Measurements from ENCODE around the gene MGAT4C. TPM values are rescaled to one million over a fixed set of nuclear protein-coding genes. Genes with fewer than 3 reads are reported as not detected.
A peak's percentile ranks its signal among the peaks of the same experiment; 100 is the strongest.

The MGAT4C gene
- total and polyA plus RNA-seq, 8 donors = 0.20 to 2.7 (median 0.86) TPM

- Histone ChIP-seq H3K9me3 (no peaks in the 10 kb centered on the region), H3K36me3 (no peaks in the 10 kb centered on the region), H3K27me3 (no peaks in the 10 kb centered on the region), H3K27ac (no peak overlapping the region), H3K4me1 (no peaks in the 10 kb centered on the region), H3K4me3 (no peak overlapping the region)
- ATAC-seq = no peak
- no peak for DNase-seq
- intact Hi-C loops (cut with DNase I) = no loop called here
- no peak for TF ChIP-seq CTCF (IDR thresholded peaks at IDR 0.05)
These were observed 29.9 kb upstream of the MGAT4C start for GRCh38 chr12:86286119-86286518.

GRCh38 chr12:86283620-86284019 lies 27.4 kb upstream of the MGAT4C start:
- H3K9me3 ChIP-seq = no peaks in the 10 kb centered on the region
- no peaks in the 10 kb centered on the region for H3K4me1 ChIP-seq
- H3K4me3 ChIP-seq = no peak overlapping the region
- H3K27ac ChIP-seq = no peak overlapping the region
- intact Hi-C loops (cut with DNase I) = no loop called here
- no peaks in the 10 kb centered on the region for H3K27me3 ChIP-seq
- TF ChIP-seq CTCF (IDR thresholded peaks at IDR 0.05) = no peak
- ATAC-seq (no peak), DNase-seq (no peak)
- no peaks in the 10 kb centered on the region for H3K36me3 ChIP-seq

GRCh38 chr12:86275356-86275755 lies 19.2 kb upstream of the MGAT4C start:
- Histone ChIP-seq H3K4me1 (no peaks in the 10 kb centered on the region), H3K27ac (no peak overlapping the region), H3K36me3 (no peaks in the 10 kb centered on the region), H3K9me3 (no peaks in the 10 kb centered on the region), H3K4me3 (no peak overlapping the region), H3K27me3 (no peaks in the 10 kb centered on the region)
- ATAC-seq (no peak), DNase-seq (no peak)
- intact Hi-C loops (cut with DNase I) = no loop called here
- TF ChIP-seq CTCF (IDR thresholded peaks at IDR 0.05) = no peak

GRCh38 chr12:86265329-86265695 lies 9.1 kb upstream of the MGAT4C start:
- intact Hi-C loops (cut with DNase I) = no loop called here
- peaks cover 0 to 7% of the 10 kb centered on the region in 2 donors for H3K27me3 ChIP-seq
- no peaks in the 10 kb centered on the region for H3K4me1 ChIP-seq
- TF ChIP-seq CTCF (IDR thresholded peaks at IDR 0.05) = no peak
- no peaks in the 10 kb centered on the region for H3K9me3 ChIP-seq
- H3K27ac ChIP-seq = no peak overlapping the region
- H3K36me3 ChIP-seq = no peaks in the 10 kb centered on the region
- peak; percentile 32 for ATAC-seq
- peak overlapping the region; percentile 26 to 30 for H3K4me3 ChIP-seq
- DNase-seq = no peak

- DNase-seq (peak; percentile 20 to 82 (median 57)), ATAC-seq (peak; percentile 96)
- H3K36me3 ChIP-seq = no peaks in the 10 kb centered on the region
- H3K4me3 ChIP-seq = peak overlapping the region; percentile 26 to 30
- H3K9me3 ChIP-seq = no peaks in the 10 kb centered on the region
- intact Hi-C loops (cut with DNase I) = no loop called here
- peak overlapping the region in 1 of 2 donors; percentile 26 for H3K27ac ChIP-seq
- TF ChIP-seq CTCF (IDR thresholded peaks at IDR 0.05) = no peak
- no peaks in the 10 kb centered on the region for H3K4me1 ChIP-seq
- peaks cover 0 to 7% of the 10 kb centered on the region in 2 donors for H3K27me3 ChIP-seq
These were observed 8.5 kb upstream of the MGAT4C start for GRCh38 chr12:86264451-86265328.
